Neural crest cell (in vitro differentiated cells): Measurements from ENCODE around the gene PRRT1B. TPM values are rescaled to one million over a fixed set of nuclear protein-coding genes. Genes with fewer than 3 reads are reported as not detected.
A peak's percentile ranks its signal among the peaks of the same experiment; 100 is the strongest.

ENCODE experiments used
- DNase-seq: peaks from one replicate; pipeline ENCODE4 v3.0.0; 2021; ENCODE audit warnings: low read depth, mixed read lengths, low spot score
- H3K27ac Mint-ChIP-seq: one replicate; pipeline ENCODE4 v1.8.0; 2021; ENCODE audit warnings: mild to moderate bottlenecking, mixed read lengths; ENCODE audit not compliant: unreplicated experiment
- H3K27me3 Mint-ChIP-seq: 2 replicates; pipeline ENCODE4 v1.8.0; 2021; ENCODE audit warnings: low read depth, mild to moderate bottlenecking, mixed read lengths
- H3K36me3 Mint-ChIP-seq: 2 replicates; pipeline ENCODE4 v1.8.0; 2021; ENCODE audit warnings: low read depth, mild to moderate bottlenecking, mixed read lengths
- H3K4me1 Mint-ChIP-seq: 2 replicates; pipeline ENCODE4 v1.8.0; 2021; ENCODE audit warnings: mixed read lengths
- H3K4me3 Mint-ChIP-seq: one replicate; pipeline ENCODE4 v1.8.0; 2021; ENCODE audit warnings: mild to moderate bottlenecking, mixed read lengths
- H3K9me3 Mint-ChIP-seq: 2 replicates; pipeline ENCODE4 v1.8.0; 2021; ENCODE audit warnings: mixed read lengths
- CTCF ChIP-seq: fragments of 200-600 bp; sonication (generic); conservative IDR thresholded peaks from 2 replicates; pipeline ENCODE4 v1.5.0; 2021; ENCODE audit warnings: antibody characterized with exemption, mild to moderate bottlenecking
- total RNA-seq: library from RNA; stranded (reverse); gene quantifications from 2 replicates; pipeline ENCODE4 v1.2.1, GENCODE V29; 2021

Gene PRRT1B
- total RNA-seq, 1 donor from 2014 or later: not detected

GRCh38 chr9:131518553-131518952 lies 26.8 kb upstream of the PRRT1B start:
- DNase-seq: no peak
- Mint-ChIP-seq H3K27me3 (no peaks in the 10 kb centered on the region), H3K4me3 (no peak overlapping the region), H3K4me1 (no peaks in the 10 kb centered on the region), H3K9me3 (no peaks in the 10 kb centered on the region), H3K36me3 (peaks cover 13% of the 10 kb centered on the region), H3K27ac (no peak overlapping the region)
- no peak for TF ChIP-seq CTCF

GRCh38 chr9:131520503-131520902 lies 24.8 kb upstream of the PRRT1B start:
- no peak overlapping the region for H3K4me3 Mint-ChIP-seq
- peaks cover 10% of the 10 kb centered on the region for H3K36me3 Mint-ChIP-seq
- H3K4me1 Mint-ChIP-seq: no peaks in the 10 kb centered on the region
- no peaks in the 10 kb centered on the region for H3K27me3 Mint-ChIP-seq
- H3K9me3 Mint-ChIP-seq: no peaks in the 10 kb centered on the region
- no peak for TF ChIP-seq CTCF
- no peak for DNase-seq
- no peak overlapping the region for H3K27ac Mint-ChIP-seq

GRCh38 chr9:131521203-131521602 lies 24.1 kb upstream of the PRRT1B start:
- peaks cover 10% of the 10 kb centered on the region for H3K36me3 Mint-ChIP-seq

GRCh38 chr9:131521822-131522221 lies 23.5 kb upstream of the PRRT1B start:
- H3K27me3 Mint-ChIP-seq: no peaks in the 10 kb centered on the region
- H3K36me3 Mint-ChIP-seq: peaks cover 13% of the 10 kb centered on the region
- no peak for DNase-seq
- no peak overlapping the region for H3K4me3 Mint-ChIP-seq
- H3K9me3 Mint-ChIP-seq: no peaks in the 10 kb centered on the region
- TF ChIP-seq CTCF: no peak
- peak overlapping the region; percentile 35 for H3K27ac Mint-ChIP-seq
- H3K4me1 Mint-ChIP-seq: no peaks in the 10 kb centered on the region

More at GRCh38 chr9:131521203-131521602, 24.1 kb upstream of the PRRT1B start:
- DNase-seq: no peak
- H3K27ac Mint-ChIP-seq: peak overlapping the region; percentile 35
- no peak for TF ChIP-seq CTCF
- H3K4me1 Mint-ChIP-seq: no peaks in the 10 kb centered on the region
- peak overlapping the region; percentile 29 for H3K4me3 Mint-ChIP-seq
- H3K9me3 Mint-ChIP-seq: no peaks in the 10 kb centered on the region
- H3K27me3 Mint-ChIP-seq: no peaks in the 10 kb centered on the region

- peak overlapping the region; percentile 31 for H3K4me3 Mint-ChIP-seq
- H3K4me1 Mint-ChIP-seq: no peaks in the 10 kb centered on the region
- no peaks in the 10 kb centered on the region for H3K27me3 Mint-ChIP-seq
- no peak overlapping the region for H3K27ac Mint-ChIP-seq
- TF ChIP-seq CTCF: no peak
- DNase-seq: no peak
- no peaks in the 10 kb centered on the region for H3K9me3 Mint-ChIP-seq
- peaks cover 11% of the 10 kb centered on the region for H3K36me3 Mint-ChIP-seq
Observed at GRCh38 chr9:131522257-131523085, 22.9 kb upstream of the PRRT1B start.
